SK-N-SH (cell line): Measurements from ENCODE around the gene TNFSF18. TPM values are rescaled to one million over a fixed set of nuclear protein-coding genes. Genes with fewer than 3 reads are reported as not detected.

Source experiments
- CTCF ChIA-PET: fragments of 300-600, 350-600 bp; formaldehyde crosslinking; extraction: SDS; loops from one replicate; lab custom pipeline; 2021; lab: Yijun Ruan, JAX
- POLR2A ChIA-PET: fragments of 350-600 bp; sonication (Branson Sonifier 250); formaldehyde crosslinking; extraction: SDS; loops from one replicate; lab custom pipeline; 2020; ENCODE audit warnings: antibody characterized with exemption, inconsistent platforms; lab: Yijun Ruan, JAX
- DNase-seq: peaks from one replicate; pipeline ENCODE4 v3.0.0; 2012
- H2AFZ ChIP-seq: fragments of 200-600 bp; sonication (generic); 2 replicates; pipeline ENCODE4 v1.8.1; 2016; ENCODE audit warnings: antibody characterized with exemption, mild to moderate bottlenecking, low read depth
- H3F3A ChIP-seq: fragments of 200-600 bp; sonication (generic); replicated peaks from 2 replicates; pipeline ENCODE3; 2016; ENCODE audit warnings: antibody characterized with exemption, mild to moderate bottlenecking; ENCODE audit not compliant: insufficient read depth
- H3K27ac ChIP-seq, 2 experiments: fragments of 200-500 bp in 1 of 2; fragments of 200-600 bp in 1 of 2; sonication (Bioruptor generic) in 1 of 2; sonication (generic), shearing (Covaris generic) in 1 of 2; 2 replicates each; pipeline versions ENCODE4 v1.5.1 to v1.6.1; 2014 to 2016; ENCODE audit warnings: low read depth in 2 of 2, inconsistent platforms in 1 of 2, low read length in 1 of 2, mild to moderate bottlenecking in 1 of 2, mixed read lengths in 1 of 2
- H3K27me3 ChIP-seq: fragments of 200-600 bp; sonication (generic), shearing (Covaris generic); 2 replicates; pipeline ENCODE4 v1.6.1; 2016; ENCODE audit warnings: mixed run types; ENCODE audit not compliant: insufficient read depth
- H3K36me3 ChIP-seq, 2 experiments: fragments of 200-500 bp in 1 of 2; fragments of 200-600 bp in 1 of 2; sonication (Bioruptor generic) in 1 of 2; sonication (generic) in 1 of 2; replicated peaks in 1 of 2; 2 replicates each; pipeline versions ENCODE3 to v1.5.1; 2014 to 2016; ENCODE audit warnings: low read length in 1 of 2, mild to moderate bottlenecking in 1 of 2; ENCODE audit not compliant: insufficient read depth in 2 of 2, control insufficient read depth in 1 of 2
- H3K4me1 ChIP-seq, 2 experiments: fragments of 200-500 bp in 1 of 2; fragments of 200-600 bp in 1 of 2; sonication (Bioruptor generic) in 1 of 2; sonication (generic), shearing (Covaris generic) in 1 of 2; 2 replicates each; pipeline versions ENCODE4 v1.5.1 to v1.6.1; 2014 to 2016; ENCODE audit warnings: low read depth in 1 of 2, low read length in 1 of 2, mixed run types in 1 of 2; ENCODE audit not compliant: insufficient read depth in 2 of 2, control insufficient read depth in 1 of 2
- H3K4me2 ChIP-seq: fragments of 200-600 bp; sonication (generic), shearing (Covaris generic); 2 replicates; pipeline ENCODE4 v1.6.1; 2017; ENCODE audit warnings: mixed run types
- H3K4me3 ChIP-seq, 2 experiments: fragments of 200-500 bp in 1 of 2; fragments of 200-600 bp in 1 of 2; sonication (Bioruptor generic) in 1 of 2; sonication (generic), shearing (Covaris generic) in 1 of 2; 2 replicates each; pipeline versions ENCODE4 v1.5.1 to v1.8.1; 2014 to 2016; ENCODE audit warnings: low read depth in 2 of 2, inconsistent platforms in 1 of 2, low read length in 1 of 2, mild to moderate bottlenecking in 1 of 2, mixed read lengths in 1 of 2, moderate library complexity in 1 of 2
- H3K79me2 ChIP-seq: fragments of 200-600 bp; sonication (generic); 2 replicates; pipeline ENCODE4 v1.8.1; 2017; ENCODE audit warnings: mild to moderate bottlenecking; ENCODE audit not compliant: insufficient read depth
- H3K9ac ChIP-seq: fragments of 200-600 bp; sonication (generic); 2 replicates; pipeline ENCODE4 v1.6.1; 2017; ENCODE audit warnings: mixed run types
- H3K9me2 ChIP-seq: fragments of 200-600 bp; sonication (generic); 2 replicates; pipeline ENCODE4 v1.6.1; 2017; ENCODE audit warnings: mixed run types
- H3K9me3 ChIP-seq: fragments of 200-600 bp; sonication (generic); 2 replicates; pipeline ENCODE4 v1.6.1; 2017; ENCODE audit warnings: mixed run types, mild to moderate bottlenecking, moderate library complexity
- H4K20me1 ChIP-seq: fragments of 200-600 bp; sonication (generic); 2 replicates; pipeline ENCODE4 v1.6.1; 2017; ENCODE audit warnings: mild to moderate bottlenecking, mixed run types; ENCODE audit not compliant: insufficient read depth
- FOSL2 ChIP-seq: IDR thresholded peaks from 2 replicates; pipeline ENCODE4 v1.4.0; 2012; ENCODE audit warnings: low read depth, mild to moderate bottlenecking, moderate library complexity, borderline replicate concordance
- MXI1 ChIP-seq: IDR thresholded peaks from 2 replicates; pipeline ENCODE4 v1.6.1; 2012; ENCODE audit warnings: mild to moderate bottlenecking, low read depth, low read length, improper control_type of control experiment
- RAD21 ChIP-seq: IDR thresholded peaks from 2 replicates; pipeline ENCODE4 v1.6.1; 2012; ENCODE audit warnings: mild to moderate bottlenecking, low read length
- SMC3 ChIP-seq: IDR thresholded peaks from 2 replicates; pipeline ENCODE4 v1.6.1; 2012; ENCODE audit warnings: low read depth, low read length, improper control_type of control experiment
- WGBS: methylation state at CpG from one replicate; pipeline ENCODE4 v1.1.6; 2017; ENCODE audit warnings: low lambda C conversion rate; 5-methylcytosine and 5-hydroxymethylcytosine counted together
- polyA plus RNA-seq, 3 experiments: library from polyadenylated mRNA; depleted of rRNA; stranded (reverse); fragments of >200 nt; gene quantifications; 2 replicates each; pipeline ENCODE4 v1.2.3, GENCODE V29; 2012
- TF ChIP-seq, protein P1 (sequence below): IDR thresholded peaks from 2 replicates; pipeline ENCODE4 v1.6.1; 2012; ENCODE audit warnings: mild to moderate bottlenecking, low read depth, low read length, moderate library complexity
- TF ChIP-seq, protein P2 (sequence below): IDR thresholded peaks from 2 replicates; pipeline ENCODE4; 2012

Gene TNFSF18
- polyA plus RNA-seq, 1 of the 3 experiments (the other 2 are of a cell fraction) = 1.2 TPM

DNA sequence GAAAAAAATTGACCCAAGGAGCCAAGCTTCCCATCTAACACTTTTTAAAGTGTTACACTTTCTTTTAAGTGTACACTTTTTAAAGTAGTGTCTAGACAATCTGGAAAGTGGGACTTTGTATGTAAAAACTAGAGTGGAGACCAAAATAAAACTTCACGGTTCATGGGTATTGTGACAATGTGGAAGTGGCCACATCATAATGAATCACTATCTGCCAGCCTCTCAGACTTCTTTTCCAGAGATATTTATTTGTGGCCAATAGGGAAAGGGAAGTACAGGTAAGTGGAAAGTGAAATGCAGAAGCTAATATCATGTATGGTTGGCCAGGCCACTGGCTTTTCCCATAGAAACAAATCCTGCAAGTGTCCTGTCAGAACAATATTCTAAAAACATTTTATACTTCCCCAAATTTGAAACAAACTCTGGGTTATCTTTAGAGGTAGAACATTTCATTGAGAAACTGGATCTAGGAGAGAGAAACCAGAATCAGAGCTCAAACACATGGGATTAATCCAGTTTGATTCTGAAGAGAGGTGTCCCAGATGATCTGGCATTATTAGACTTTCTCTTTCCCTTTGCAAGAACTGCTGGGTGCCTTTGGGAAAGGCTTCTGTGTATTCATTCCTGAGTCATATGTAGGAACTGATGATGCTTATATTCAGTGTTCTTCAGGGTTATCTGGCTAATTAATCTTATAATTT lies 2.0 kb downstream of the TNFSF18 start:
- H3K4me1 ChIP-seq = peaks cover 18 to 24% of the 10 kb centered on the region in 2 experiments
- H3K27me3 ChIP-seq = no peaks in the 10 kb centered on the region
- H3K4me2 ChIP-seq = peak overlapping the region; percentile 25
- no peaks in the 10 kb centered on the region for H3K9me2 ChIP-seq
- no peaks in the 10 kb centered on the region for H3K9me3 ChIP-seq
- TF ChIP-seq FOSL2 = peak; percentile 47; the same call in 1 of the 2 replicates
- no peak for TF ChIP-seq SMC3
- no peak for TF ChIP-seq RAD21
- H3K4me3 ChIP-seq = peak overlapping the region in 1 of 2 experiments; percentile 32; a peak in 1 of 4 replicates
- no peaks in the 10 kb centered on the region for H4K20me1 ChIP-seq
- H3K9ac ChIP-seq = no peak overlapping the region
- H3K79me2 ChIP-seq = no peaks in the 10 kb centered on the region
- DNase-seq = no peak
- H3K36me3 ChIP-seq = no peaks in the 10 kb centered on the region
- H3K27ac ChIP-seq = peak overlapping the region; percentile 31 to 53; a peak in 3 of 4 replicates
- peaks cover 12% of the 10 kb centered on the region for H3F3A ChIP-seq
- ChIA-PET POLR2A (no interaction called here), CTCF (no interaction called here)
- H2AFZ ChIP-seq = peak overlapping the region; percentile 47; the same call in 1 of the 2 replicates
- 5% methylated on average over 1 of the region's 1 CpG for WGBS

DNA sequence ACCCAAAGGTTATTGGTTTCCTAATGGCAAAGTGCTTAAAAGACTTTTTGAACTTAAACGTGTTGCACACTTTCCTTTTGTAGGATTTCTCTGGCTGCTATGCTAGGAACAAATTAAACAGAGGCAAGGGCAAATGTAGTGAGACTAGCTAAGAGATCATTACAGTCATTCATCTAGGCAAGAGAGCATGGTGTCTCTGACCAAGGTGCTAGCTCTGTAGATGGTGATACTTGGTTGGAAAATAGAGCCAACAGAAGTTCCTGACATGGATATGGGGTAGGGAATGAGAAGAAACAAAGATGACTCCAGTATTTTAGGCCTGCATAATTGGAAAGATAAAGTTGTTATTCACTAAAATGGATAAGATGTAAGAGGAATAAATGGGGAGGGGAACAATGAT lies 6.1 kb downstream of the TNFSF18 start:
- Histone ChIP-seq H3K27me3 (no peaks in the 10 kb centered on the region), H3K4me1 (peaks cover 0 to 18% of the 10 kb centered on the region in 2 experiments; a peak in 3 of 4 replicates), H3K9me2 (no peaks in the 10 kb centered on the region), H3K36me3 (peaks cover 0 to 5% of the 10 kb centered on the region in 2 experiments), H3F3A (no peaks in the 10 kb centered on the region), H2AFZ (no peak overlapping the region), H3K9me3 (no peaks in the 10 kb centered on the region), H3K79me2 (no peaks in the 10 kb centered on the region), H3K4me2 (no peak overlapping the region), H4K20me1 (no peaks in the 10 kb centered on the region), H3K27ac (no peak overlapping the region), H3K9ac (no peak overlapping the region), H3K4me3 (no peak overlapping the region)
- TF ChIP-seq, protein P1, sequence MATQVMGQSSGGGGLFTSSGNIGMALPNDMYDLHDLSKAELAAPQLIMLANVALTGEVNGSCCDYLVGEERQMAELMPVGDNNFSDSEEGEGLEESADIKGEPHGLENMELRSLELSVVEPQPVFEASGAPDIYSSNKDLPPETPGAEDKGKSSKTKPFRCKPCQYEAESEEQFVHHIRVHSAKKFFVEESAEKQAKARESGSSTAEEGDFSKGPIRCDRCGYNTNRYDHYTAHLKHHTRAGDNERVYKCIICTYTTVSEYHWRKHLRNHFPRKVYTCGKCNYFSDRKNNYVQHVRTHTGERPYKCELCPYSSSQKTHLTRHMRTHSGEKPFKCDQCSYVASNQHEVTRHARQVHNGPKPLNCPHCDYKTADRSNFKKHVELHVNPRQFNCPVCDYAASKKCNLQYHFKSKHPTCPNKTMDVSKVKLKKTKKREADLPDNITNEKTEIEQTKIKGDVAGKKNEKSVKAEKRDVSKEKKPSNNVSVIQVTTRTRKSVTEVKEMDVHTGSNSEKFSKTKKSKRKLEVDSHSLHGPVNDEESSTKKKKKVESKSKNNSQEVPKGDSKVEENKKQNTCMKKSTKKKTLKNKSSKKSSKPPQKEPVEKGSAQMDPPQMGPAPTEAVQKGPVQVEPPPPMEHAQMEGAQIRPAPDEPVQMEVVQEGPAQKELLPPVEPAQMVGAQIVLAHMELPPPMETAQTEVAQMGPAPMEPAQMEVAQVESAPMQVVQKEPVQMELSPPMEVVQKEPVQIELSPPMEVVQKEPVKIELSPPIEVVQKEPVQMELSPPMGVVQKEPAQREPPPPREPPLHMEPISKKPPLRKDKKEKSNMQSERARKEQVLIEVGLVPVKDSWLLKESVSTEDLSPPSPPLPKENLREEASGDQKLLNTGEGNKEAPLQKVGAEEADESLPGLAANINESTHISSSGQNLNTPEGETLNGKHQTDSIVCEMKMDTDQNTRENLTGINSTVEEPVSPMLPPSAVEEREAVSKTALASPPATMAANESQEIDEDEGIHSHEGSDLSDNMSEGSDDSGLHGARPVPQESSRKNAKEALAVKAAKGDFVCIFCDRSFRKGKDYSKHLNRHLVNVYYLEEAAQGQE = peak; percentile 85; the same call in 1 of the 2 replicates
- TF ChIP-seq MXI1 = no peak
- TF ChIP-seq, protein P2, sequence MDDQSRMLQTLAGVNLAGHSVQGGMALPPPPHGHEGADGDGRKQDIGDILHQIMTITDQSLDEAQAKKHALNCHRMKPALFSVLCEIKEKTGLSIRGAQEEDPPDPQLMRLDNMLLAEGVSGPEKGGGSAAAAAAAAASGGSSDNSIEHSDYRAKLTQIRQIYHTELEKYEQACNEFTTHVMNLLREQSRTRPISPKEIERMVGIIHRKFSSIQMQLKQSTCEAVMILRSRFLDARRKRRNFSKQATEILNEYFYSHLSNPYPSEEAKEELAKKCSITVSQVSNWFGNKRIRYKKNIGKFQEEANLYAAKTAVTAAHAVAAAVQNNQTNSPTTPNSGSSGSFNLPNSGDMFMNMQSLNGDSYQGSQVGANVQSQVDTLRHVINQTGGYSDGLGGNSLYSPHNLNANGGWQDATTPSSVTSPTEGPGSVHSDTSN = no peak
- ChIA-PET POLR2A (no interaction called here), CTCF (interaction anchor here (0.8 kb wide), 1 partner anchor 35 kb away, joined by 3 read pairs; no protein-coding TSS in a partner anchor)
- 68% methylated on average over 1 of the region's 1 CpG for WGBS
- DNase-seq = no peak
